Epidermal melanocyte (primary cell): ENCODE data around the gene OR5H1.
"Not testable (repeated sequence)": the region's sequence is repeated elsewhere in the genome, so short reads cannot be mapped to it uniquely, and the experiment has no call there.

Experiments
- DNase-seq: peaks from one replicate; pipeline ENCODE4 v3.0.0; 2011; ENCODE audit warnings: low spot score; ENCODE audit not compliant: insufficient read length

The OR5H1 gene

DNA sequence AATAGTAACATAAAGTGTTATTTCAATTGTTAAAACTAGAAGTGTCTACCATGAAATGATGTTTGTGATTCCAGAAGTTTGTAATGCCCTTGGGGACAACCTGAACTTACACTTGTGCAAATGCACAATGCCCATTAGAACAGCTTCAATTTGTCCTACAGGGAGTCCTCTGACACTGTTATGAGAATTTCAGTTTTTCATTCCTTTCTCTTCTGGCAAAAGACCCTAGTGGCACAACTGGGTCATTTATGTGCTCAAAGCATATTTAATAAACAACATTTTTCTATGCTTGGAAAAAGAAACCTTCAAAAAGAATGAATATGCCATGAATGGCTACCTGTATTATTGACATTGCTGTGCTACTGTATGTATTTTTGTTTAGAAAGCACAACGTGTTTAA lies at the start of gene OR5H1:
OR5H1 (plus strand) TSS at position 301 of the 400 bp plus-strand sequence. CDS start 1,977 bp downstream, outside the sequence.
- DNase-seq = no peak

DNA sequence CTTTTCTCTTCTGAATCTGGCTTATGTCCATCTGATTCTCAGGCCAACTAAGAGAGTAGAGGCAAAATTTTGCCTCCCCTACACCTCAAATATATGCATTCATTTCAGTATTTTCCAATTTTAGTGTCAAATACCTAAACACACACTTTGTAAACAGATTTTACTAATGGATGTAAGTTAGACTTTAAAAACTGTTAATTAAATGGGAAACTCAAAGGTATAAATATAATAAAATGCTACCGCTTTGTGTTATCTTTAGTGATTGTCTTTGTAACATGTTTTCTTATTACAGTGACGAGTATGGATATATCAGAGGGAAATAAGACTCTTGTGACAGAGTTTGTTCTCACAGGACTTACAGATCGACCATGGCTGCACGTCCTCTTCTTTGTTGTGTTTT lies 43.6 kb upstream of the OR5H1 start, which contains the start of gene OR5AC2:
OR5AC2 (plus strand) TSS at position 301 of the 400 bp plus-strand sequence; CDS start at position 301, 0 bp downstream.
- DNase-seq = no peak

DNA sequence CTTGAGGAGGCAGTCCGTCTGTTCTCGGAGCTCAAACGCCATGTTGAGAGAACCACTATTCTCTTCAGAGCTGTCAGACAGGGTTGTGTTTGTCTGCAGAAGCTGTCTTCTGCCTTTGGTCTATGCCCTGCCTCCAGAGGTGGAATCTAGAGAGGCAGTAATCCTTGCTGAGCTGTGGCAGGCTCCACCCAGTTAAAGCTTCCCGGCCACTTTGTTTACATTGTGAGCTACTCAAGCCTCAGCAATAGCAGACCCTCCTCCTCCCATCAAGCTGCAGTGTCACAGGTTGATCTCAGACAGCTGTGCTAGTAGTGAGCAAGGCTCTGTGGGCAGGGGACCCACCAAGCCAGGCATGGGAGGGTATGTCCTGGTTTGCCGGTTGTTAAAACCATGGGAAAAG lies 34.6 kb upstream of the OR5H1 start:
- DNase-seq = no peak

DNA sequence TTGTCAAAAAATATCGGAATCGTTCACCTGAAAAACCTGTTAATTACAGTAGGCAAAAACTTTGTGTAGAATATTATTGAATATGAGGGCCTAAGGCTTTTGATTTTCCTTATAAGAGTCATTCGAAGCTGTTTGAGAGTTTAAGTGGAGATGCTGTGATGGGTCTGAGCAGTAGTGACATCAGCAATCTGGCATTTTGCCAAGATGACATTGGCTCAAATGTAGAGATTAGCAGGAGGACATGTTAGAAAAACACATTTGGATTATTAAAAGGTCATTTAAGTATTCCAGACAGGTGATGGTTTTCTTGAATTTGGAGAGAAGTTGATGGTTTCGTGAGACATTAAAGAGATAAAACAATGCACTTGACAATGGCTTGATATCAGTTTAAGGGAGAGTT lies 30.7 kb upstream of the OR5H1 start:
- no peak for DNase-seq

DNA sequence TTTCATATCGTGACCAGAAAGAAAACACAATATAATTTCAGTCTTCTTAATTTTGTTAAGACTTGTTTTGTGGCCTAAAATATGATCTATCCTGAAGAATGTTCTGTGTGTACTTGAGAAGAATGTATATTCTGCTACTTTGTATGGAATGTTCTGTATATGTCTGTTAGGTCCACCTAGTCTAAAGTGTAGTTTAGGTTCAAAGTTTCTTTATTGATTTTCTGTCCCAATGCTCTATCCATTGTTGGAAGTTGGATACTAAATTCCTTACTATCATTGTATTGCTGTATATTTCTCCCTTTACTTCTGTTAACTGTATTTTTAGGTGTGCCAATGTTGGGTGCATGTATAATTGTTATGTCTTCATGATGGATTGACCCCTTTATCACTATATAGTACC lies 22.4 kb upstream of the OR5H1 start:
- no peak for DNase-seq

DNA sequence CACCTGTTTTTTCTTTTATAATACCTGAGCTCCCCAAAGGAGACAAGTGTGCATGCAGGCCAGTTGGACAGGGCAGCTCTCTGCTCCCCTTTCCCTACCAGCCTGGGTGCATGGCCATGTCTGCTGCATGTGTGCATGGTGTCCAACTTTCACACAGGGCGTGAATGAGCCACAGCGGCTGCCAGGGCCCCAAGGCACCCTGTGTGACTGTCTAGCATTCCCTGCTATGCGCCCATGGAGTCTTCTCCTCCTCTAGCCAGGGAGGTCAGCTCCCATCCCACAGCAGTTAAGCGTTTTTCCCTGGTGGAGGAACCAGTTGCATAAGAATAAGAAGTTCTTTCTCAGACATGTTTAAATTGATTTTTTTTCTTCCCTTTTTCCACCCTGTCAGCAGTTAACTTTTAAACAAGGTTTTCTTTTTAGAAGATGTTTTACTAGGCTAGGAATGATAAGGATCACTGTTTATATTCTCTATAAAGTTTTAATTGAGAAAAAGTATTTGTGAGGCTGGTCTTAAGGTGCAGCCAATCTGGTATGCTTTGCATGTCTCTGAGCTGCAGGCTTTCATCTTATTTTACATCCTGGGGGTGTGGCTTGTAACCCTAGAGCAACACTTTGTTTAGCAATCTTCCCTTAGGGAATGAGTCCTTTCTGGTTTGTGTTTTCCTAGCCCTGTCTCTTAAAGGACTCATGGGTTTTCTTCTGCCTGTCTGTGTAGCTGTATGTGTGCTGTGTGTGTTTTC lies 20.5 kb upstream of the OR5H1 start:
- DNase-seq = no peak

DNA sequence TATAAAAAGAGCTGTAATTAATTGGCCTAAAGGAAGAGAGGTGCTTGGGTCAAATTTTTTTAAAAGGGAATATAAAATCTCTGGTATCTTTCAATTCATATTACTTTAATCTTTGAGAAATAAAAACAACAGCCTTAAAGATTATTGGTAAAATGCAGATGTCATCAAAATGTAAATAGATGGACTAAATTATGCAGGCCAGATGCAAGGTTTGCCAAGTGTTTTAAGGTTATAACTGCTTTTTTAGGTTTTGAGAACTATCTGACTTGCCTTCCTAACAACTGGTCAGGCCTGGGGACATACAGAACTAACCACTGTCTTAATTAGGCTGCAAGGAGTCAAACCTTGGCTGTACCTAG lies 20.0 kb upstream of the OR5H1 start:
- DNase-seq = no peak

DNA sequence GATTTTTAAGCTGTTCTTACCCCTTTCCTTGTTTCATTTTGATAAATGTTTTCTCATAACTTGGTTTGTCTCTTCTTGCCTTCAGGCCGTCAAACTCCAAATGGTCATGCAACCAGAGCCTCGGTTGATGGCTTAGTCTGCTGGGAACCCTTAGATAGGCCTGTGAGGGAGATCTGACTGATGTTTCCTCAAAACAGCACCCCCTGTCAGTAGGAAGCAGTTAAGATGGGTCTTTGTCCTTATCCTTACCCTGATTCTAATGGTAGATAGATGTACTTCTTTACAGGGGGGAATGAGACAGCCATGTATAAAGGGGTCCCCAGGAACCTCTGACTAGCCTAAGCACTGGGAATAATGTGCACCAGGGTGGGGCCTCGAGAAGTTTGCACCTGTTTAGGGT lies 16.3 kb upstream of the OR5H1 start:
- DNase-seq = no peak

DNA sequence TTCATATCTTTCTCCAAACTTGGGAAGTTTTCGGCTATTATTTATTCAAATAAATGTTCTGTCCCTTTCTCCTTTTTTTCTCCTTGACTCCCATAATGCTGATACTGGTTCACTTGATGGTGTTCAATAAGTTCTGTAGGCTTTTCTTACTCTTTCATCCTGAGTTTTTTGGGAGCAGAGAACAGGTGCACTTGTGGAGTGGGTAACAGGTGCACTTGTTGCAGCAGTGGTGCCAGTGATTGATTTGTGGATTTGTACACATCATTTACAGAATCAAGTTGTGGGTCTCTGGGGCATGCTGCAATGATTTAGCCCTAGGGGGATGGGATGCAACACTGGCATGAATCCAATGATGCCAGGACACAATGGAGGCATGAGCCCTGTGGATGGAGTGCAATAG lies 14.8 kb upstream of the OR5H1 start:
- no peak for DNase-seq

DNA sequence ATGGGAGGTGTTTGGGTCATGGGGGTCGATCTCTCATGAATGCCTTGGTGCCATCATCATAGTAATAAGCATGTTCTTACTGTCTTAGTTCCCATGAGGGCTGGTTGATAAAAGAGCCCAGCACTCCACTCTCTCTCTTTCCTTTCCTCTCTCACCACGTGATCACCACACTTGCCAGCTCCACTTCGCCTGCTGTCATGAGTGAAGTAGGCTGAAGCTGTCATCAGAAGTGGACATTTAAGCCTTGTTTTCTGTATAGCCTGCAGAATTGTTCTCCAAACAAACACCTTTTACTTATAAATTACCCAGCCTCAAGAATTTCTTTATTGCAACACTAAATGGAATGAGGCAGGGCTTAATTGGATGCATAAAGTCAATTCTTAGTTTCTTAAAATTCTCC lies 6.1 kb downstream of the OR5H1 start:
- no peak for DNase-seq

DNA sequence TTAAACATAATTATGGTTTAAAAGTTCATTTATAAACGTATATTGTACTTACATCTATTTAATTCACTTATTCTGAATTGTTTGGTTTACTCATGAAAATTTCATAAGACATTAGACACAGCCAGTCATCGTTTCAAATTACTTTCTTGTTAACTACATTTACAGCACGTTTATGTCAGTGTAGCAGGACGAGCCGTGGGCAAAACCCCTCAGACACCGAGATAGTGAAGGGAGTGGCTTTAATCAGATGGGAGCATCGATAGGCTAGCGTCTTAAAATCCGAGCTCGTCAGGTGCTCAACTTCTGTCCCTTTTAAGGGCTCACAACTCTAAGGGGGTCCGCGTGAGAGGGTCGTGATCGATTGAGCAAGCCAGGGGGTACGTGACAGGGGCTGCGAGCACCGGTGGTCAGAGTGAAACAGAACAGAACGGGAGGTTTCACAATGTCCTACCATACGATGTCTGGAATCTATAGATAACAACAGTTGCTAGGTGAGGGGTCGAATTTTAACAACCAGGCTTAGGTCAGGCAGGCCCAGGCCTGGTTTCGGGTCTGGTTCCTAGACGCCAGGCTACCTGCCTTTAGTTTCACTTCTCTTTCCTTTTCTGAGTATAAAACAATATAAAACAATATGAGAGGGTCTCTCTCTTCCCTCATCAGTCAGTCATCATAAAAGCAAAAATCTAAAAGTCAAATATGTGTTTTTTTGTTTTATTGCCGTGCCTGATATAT lies 7.5 kb downstream of the OR5H1 start:
- not testable (repeated sequence) for DNase-seq

DNA sequence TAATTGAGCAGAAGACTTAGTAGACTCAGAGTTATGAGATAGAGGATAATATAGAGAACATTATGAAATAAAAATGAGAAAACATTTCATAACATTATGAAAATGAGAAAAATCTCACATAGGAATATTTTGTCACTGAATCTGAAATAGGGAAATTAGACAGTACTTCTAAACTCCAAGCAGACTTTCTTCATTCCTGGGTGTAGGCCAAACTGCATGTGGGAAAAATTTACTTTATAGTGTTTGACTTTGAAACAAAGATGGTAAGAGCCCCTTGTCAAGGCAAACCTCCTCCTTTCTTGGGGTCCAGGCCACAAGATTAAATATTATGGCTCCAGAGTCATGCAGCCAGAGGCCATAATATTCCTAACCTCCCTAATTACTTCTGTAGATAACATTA lies 10.0 kb downstream of the OR5H1 start:
- DNase-seq = no peak

DNA sequence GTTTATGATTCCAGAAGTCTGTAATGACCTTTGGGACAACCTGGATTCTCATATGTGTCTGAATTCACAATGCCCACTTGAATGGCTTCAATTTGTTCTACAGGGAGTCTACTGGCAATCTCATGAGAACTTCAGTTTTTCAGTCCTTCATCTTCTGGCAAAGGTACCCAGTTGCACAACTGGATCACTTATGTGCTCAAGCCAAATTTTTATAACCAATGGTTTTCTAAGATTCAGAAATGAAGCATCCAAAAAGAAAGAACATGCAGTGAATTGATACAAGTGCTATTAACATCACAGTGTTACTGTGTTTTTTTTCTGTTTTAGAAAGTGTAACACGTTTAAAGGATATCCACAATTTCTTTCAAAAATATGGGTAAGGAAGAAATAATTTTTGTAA lies 16.7 kb downstream of the OR5H1 start, which contains the start of gene OR5H14:
OR5H14 (plus strand) TSS at position 301 of the 400 bp plus-strand sequence. CDS start 1,907 bp downstream, outside the sequence.
- no peak for DNase-seq

DNA sequence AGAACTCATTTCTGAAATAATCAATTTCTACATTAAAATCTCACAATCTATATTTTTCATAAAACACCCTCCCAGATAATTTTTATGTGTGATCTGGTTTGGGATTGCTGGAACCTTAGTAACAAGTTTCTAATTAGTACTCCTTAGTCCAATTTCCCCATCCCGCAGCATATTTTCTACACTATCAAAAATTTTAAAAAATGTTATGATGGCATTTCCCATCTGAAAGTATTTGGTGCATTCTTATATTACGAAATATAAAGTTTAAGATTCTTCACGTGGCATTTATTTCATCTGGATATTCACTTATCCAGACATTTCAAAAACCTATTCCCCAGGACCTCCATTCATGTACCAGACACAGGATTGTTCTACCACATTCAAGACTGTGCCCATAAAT lies 18.2 kb downstream of the OR5H1 start:
- no peak for DNase-seq

DNA sequence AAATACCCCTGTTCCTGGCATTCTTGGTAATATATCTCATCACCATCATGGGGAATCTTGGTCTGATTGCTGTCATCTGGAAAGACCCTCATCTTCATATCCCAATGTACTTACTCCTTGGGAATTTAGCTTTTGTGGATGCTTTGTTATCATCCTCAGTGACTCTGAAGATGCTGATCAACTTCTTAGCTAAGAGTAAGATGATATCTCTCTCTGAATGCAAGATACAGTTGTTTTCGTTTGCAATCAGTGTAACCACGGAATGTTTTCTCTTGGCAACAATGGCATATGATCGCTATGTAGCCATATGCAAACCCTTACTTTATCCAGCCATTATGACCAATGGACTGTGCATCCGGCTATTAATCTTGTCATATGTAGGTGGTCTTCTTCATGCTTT lies 18.9 kb downstream of the OR5H1 start:
- DNase-seq = not testable (repeated sequence)

DNA sequence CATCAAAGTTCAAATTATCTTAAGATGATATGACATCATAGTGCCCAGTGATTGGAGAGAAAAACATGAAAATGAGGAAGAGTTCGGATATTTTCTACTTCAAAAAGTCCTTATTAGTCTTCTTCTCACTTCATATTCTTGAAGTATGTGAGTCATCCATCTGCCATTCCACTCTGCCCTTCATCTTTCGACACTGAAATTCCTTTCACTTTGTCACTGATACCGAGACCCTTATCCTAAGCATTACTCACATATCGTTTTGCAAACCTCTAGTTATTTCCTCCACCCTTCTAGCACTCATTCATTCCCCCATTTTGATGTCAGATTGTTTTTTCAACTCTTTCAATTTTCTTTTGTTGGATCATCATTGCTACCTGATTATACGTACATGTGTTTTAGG lies 20.7 kb downstream of the OR5H1 start:
- no peak for DNase-seq

DNA sequence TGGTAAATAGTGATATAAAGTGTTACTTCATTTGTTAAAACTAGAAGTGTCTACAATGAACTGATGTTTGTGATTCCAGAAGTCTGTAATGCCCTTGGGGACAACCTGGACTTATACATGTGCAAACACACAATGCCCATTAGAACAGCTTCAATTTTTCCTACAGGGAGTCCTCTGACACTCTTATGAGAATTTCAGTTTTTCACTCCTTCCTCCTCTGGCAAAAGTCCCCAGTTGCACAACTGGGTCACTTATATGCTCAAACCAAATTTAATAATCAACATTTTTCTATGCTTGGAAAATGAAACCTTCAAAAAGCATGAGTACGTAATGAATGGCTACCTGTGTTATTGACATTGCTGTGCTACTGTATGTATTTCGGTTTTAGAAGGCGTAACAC lies 35.9 kb downstream of the OR5H1 start, which contains the start of gene OR5H15:
OR5H15 (plus strand) TSS at position 301 of the 400 bp plus-strand sequence. CDS start 2,004 bp downstream, outside the sequence.
- no peak for DNase-seq

DNA sequence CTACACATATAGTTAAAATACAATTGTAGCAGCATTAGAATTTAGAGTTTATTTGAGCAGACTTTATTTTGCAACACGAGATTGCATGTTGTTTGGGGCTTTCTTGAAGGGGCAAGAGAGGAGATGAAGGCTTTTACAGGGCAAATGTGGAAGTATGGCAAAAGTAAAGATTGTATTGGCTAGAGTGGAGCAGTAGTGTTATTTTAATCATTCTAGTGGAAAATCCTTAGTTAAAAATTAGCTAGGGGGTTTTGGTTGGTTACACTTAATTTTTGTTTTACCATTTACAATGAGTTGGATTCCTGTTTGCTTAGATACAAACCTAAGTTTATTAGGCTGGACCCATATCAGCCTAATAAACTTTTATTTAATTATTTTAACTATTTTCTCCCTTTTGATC lies 40.5 kb downstream of the OR5H1 start:
- DNase-seq = no peak

DNA sequence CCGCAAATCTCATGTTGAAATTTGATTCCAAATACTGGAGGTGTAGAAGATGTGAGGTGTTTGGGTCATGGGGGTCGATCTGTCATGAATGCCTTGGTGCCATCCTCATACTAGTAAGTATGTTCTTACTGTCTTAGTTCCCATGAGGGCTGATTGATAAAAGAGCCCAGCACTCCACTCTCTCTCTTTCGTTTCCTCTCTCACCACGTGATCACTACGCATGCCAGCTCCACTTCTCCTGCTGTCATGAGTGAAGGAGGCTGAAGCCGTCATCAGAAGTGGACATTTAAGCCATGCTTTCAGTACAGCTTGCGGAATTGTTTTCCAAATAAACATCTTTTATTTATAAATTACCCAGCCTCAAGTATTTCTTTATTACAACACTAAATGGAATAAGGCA lies 42.1 kb downstream of the OR5H1 start:
- DNase-seq = no peak

DNA sequence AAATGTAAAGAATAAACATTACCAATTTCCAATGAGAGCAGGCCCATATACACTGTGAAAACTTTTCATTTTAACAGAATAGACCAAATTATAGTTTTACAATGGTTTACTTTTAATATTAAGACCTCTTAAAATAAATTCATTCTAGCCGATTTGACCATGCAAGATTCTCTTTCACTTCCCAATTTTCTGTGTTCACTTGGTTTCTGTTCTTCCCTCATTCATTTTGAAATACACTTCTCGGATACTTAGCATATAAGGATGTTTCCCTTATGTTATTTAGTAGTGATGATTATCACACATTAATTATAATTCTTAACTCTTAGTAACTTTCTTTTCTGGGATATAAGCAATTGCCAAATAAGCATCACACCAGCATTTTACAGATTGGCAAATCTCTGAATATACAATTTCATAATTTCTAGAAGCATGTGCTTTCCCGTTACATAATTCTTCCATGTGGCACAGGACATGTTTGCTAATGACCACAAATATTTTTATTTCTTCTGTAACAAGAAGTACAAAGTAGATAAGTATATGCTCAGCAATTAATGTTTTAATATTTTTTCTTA lies 49.9 kb downstream of the OR5H1 start:
- DNase-seq = no peak

DNA sequence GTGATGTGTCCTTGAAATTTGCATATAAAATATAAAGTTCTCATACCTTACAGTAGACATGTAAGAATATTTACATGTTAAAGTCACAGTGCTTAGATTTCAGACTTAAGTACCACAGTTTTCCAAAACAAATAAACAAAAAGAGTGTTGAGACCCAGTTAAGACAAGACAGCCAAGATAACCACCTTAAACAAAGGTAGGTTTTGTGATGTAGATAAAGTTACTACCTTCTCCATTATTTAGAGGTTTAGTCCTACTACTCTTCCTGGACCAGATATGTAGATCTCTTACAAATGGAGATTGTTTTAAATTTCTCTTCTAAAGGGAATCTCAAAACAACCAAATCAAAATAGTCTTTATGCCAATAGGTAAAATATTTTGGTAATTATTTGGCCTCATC lies 51.7 kb downstream of the OR5H1 start:
- no peak for DNase-seq

DNA sequence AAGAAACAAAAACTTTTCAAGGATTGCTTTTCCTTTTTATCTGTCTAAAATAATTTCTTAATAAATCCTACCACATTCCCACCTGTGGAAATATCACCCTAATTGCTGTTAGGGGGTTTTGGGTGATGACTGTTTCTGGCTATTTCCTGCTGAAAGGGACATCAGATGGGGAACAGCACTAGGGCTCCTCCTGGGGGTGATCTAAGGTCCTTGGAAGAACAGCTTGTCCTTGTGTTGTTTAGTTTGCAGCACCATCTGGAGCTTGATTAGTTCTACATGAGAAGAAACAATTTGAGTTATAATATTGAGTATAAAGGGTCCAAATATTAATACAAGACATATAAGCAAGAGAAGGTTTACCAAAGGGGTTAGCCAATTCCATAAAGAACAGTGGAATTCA lies 54.7 kb downstream of the OR5H1 start:
- no peak for DNase-seq
